OCI-LY3 (cell line): Measurements from ENCODE around the gene IRF3.

Experiments used
- H2AFZ ChIP-seq: fragments of 200-600, 300-600 bp; shearing (Covaris generic); 2 replicates; pipeline ENCODE4 v1.6.0; 2014; ENCODE audit warnings: antibody characterized with exemption, low read depth, low read length
- H3K27ac ChIP-seq: fragments of 200-600, 300-600 bp; sonication (generic); 2 replicates; pipeline ENCODE4 v1.5.1; 2014; ENCODE audit warnings: mild to moderate bottlenecking, low read length, moderate library complexity, mixed read lengths
- H3K27me3 ChIP-seq: fragments of 200-600, 300-600 bp; sonication (generic); 2 replicates; pipeline ENCODE4 v1.6.1; 2014; ENCODE audit warnings: low read depth, low read length, mixed read lengths
- H3K36me3 ChIP-seq: fragments of 200-600, 300-600 bp; sonication (generic); replicated peaks from 2 replicates; pipeline ENCODE3; 2014; ENCODE audit warnings: low read depth, low read length, mixed read lengths
- H3K4me1 ChIP-seq: fragments of 300-600, 200-600 bp; sonication (generic); 2 replicates; pipeline ENCODE4 v1.6.1; 2014; ENCODE audit warnings: low read length, mixed read lengths
- H3K4me2 ChIP-seq: fragments of 200-600, 300-600 bp; sonication (generic); 2 replicates; pipeline ENCODE4 v1.6.1; 2014; ENCODE audit warnings: low read length, mixed read lengths
- H3K4me3 ChIP-seq: fragments of 300-600, 200-600 bp; sonication (generic); 2 replicates; pipeline ENCODE4 v1.5.1; 2014; ENCODE audit warnings: antibody characterized with exemption, mild to moderate bottlenecking, low read length, moderate library complexity
- H3K79me2 ChIP-seq: fragments of 300-600, 200-600 bp; shearing (Covaris generic); 2 replicates; pipeline ENCODE4 v1.6.1; 2014; ENCODE audit warnings: mild to moderate bottlenecking, low read length, mixed read lengths
- H3K9ac ChIP-seq: fragments of 300-600, 200-600 bp; shearing (Covaris generic); 2 replicates; pipeline ENCODE4 v1.6.0; 2014; ENCODE audit warnings: mild to moderate bottlenecking, low read length, moderate library complexity
- H3K9me3 ChIP-seq: fragments of 200-600, 300-600 bp; shearing (Covaris generic); 2 replicates; pipeline ENCODE4 v1.6.1; 2014; ENCODE audit warnings: low read length, mixed read lengths; ENCODE audit not compliant: insufficient read depth
- H4K20me1 ChIP-seq: fragments of 200-600, 300-600 bp; sonication (generic); 2 replicates; pipeline ENCODE4 v1.6.1; 2016; ENCODE audit warnings: low read length, mixed read lengths; ENCODE audit not compliant: insufficient read depth
- EZH2phosphoT487 ChIP-seq: fragments of 200-600 bp; shearing (Covaris generic); IDR thresholded peaks from 2 replicates; pipeline ENCODE4 v1.6.1; 2018; ENCODE audit warnings: antibody characterized with exemption, mixed run types, low read depth
- TF ChIP-seq, protein P1 (sequence below): fragments of 200-600, 300-600 bp; sonication (generic); IDR thresholded peaks from 2 replicates; pipeline ENCODE4 v1.5.1; 2014; ENCODE audit warnings: antibody characterized with exemption, low read length, low read depth

IRF3 gene

DNA sequence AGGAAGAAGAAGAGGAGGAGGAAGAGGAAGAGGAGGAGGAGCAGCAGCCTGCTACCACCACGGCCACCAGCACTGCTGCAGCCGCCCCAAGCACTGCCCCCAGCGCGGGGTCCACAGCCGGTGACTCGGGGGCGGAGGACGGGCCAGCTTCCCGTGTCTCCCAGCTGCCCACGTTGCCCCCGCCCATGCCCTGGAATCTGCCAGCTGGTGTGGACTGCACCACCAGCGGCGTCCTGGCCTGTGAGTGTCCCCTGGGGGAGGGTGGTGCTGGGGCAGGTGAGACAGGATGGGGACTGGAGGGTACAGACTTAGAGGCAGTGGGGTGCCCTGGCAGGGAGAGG, 12.2 kb downstream of the IRF3 start:
- TF ChIP-seq, protein P1, sequence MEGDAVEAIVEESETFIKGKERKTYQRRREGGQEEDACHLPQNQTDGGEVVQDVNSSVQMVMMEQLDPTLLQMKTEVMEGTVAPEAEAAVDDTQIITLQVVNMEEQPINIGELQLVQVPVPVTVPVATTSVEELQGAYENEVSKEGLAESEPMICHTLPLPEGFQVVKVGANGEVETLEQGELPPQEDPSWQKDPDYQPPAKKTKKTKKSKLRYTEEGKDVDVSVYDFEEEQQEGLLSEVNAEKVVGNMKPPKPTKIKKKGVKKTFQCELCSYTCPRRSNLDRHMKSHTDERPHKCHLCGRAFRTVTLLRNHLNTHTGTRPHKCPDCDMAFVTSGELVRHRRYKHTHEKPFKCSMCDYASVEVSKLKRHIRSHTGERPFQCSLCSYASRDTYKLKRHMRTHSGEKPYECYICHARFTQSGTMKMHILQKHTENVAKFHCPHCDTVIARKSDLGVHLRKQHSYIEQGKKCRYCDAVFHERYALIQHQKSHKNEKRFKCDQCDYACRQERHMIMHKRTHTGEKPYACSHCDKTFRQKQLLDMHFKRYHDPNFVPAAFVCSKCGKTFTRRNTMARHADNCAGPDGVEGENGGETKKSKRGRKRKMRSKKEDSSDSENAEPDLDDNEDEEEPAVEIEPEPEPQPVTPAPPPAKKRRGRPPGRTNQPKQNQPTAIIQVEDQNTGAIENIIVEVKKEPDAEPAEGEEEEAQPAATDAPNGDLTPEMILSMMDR: no peak
- no peak for TF ChIP-seq EZH2phosphoT487
- no peak overlapping the region for H3K4me2 ChIP-seq
- peaks cover 4% of the 10 kb centered on the region; the same call in 1 of the 2 replicates for H3K79me2 ChIP-seq
- no peaks in the 10 kb centered on the region for H3K4me1 ChIP-seq
- H3K9ac ChIP-seq: no peak overlapping the region
- H2AFZ ChIP-seq: no peak overlapping the region
- no peak overlapping the region for H3K4me3 ChIP-seq
- H3K36me3 ChIP-seq: peaks cover 66% of the 10 kb centered on the region
- H3K27ac ChIP-seq: no peak overlapping the region
- H4K20me1 ChIP-seq: 0 out of 2 replicates have a peak, but pooled peaks cover 8% of the 10 kb centered on the region
- no peaks in the 10 kb centered on the region for H3K9me3 ChIP-seq
- H3K27me3 ChIP-seq: no peaks in the 10 kb centered on the region

DNA sequence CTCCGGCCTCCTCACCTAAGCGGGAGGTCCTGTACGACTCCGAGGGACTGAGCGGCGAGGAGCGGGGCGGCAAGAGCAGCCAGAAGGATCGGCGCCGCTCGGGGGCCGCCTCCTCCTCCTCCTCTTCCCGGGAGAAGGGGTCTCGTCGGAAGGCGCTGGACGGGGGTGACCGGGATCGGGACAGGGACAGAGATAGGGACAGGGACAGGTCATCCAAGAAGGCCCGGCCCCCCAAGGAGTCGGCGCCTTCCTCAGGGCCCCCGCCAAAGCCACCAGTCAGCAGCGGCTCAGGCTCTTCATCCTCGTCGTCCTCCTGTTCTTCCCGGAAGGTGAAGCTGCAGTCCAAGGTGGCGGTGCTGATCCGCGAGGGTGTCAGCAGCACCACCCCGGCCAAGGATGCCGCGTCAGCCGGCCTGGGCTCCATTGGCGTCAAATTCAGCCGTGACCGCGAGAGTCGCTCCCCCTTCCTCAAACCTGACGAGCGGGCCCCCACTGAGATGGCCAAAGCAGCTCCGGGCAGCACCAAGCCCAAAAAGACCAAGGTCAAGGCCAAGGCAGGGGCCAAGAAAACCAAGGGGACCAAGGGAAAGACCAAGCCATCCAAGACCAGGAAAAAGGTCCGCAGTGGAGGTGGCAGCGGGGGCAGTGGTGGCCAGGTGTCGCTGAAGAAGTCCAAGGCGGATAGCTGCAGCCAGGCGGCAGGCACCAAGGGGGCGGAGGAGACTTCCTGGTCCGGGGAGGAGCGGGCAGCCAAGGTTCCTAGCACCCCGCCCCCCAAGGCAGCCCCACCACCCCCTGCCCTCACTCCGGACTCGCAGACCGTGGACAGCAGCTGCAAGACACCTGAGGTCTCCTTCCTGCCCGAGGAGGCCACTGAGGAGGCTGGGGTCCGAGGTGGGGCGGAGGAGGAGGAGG, 12.8 kb downstream of the IRF3 start:
- Histone ChIP-seq H3K4me2 (no peak overlapping the region), H3K79me2 (peaks cover 4% of the 10 kb centered on the region; the same call in 1 of the 2 replicates), H2AFZ (no peak overlapping the region), H3K36me3 (peaks cover 62% of the 10 kb centered on the region), H3K4me3 (no peak overlapping the region), H3K27me3 (no peaks in the 10 kb centered on the region), H3K4me1 (no peaks in the 10 kb centered on the region), H4K20me1 (0 out of 2 replicates have a peak, but pooled peaks cover 8% of the 10 kb centered on the region), H3K9ac (no peak overlapping the region), H3K9me3 (no peaks in the 10 kb centered on the region), H3K27ac (no peak overlapping the region)
- TF ChIP-seq, protein P1: no peak
- no peak for TF ChIP-seq EZH2phosphoT487

DNA sequence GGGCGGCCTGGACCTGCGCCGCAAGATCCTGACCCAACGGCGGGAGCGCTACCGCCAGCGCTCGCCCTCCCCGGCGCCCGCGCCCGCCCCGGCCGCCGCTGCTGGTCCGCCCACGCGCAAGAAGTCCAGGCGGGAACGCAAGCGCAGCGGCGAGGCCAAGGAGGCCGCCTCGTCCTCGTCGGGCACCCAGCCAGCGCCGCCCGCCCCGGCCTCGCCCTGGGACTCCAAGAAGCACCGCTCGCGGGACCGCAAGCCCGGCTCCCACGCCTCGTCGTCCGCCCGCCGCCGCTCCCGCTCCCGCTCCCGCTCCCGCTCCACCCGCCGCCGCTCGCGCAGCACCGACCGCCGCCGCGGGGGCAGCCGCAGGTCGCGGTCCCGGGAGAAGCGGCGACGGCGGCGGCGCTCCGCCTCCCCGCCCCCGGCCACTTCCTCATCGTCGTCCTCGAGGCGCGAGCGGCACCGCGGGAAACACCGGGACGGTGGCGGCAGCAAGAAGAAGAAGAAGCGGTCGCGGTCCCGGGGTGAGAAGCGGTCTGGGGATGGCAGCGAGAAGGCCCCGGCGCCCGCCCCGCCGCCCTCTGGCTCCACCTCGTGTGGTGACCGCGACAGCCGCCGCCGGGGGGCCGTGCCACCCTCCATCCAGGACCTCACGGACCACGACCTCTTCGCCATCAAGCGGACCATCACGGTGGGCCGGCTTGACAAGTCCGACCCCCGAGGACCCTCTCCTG, 13.7 kb downstream of the IRF3 start:
- Histone ChIP-seq H3K27ac (no peak overlapping the region), H3K9ac (no peak overlapping the region), H4K20me1 (0 out of 2 replicates have a peak, but pooled peaks cover 8% of the 10 kb centered on the region), H3K9me3 (no peaks in the 10 kb centered on the region), H3K4me1 (no peaks in the 10 kb centered on the region), H3K4me2 (no peak overlapping the region), H3K36me3 (peaks cover 61% of the 10 kb centered on the region), H3K4me3 (no peak overlapping the region), H3K27me3 (no peaks in the 10 kb centered on the region), H3K79me2 (peaks cover 10% of the 10 kb centered on the region; the same call in 1 of the 2 replicates), H2AFZ (no peak overlapping the region)
- TF ChIP-seq, protein P1: no peak
- no peak for TF ChIP-seq EZH2phosphoT487
